Effector CD4-positive, alpha-beta T cell (primary cell): ENCODE measurements around the gene UBE4B.
A peak's percentile ranks its signal among the peaks of the same experiment; 100 is the strongest.
"Not testable (repeated sequence)": the region's sequence is repeated elsewhere in the genome, so short reads cannot be mapped to it uniquely, and the experiment has no call there.

ENCODE experiments used
- DNase-seq: peaks from one replicate; pipeline ENCODE4 v3.0.0-alpha.2; 2020
- total RNA-seq: gene quantifications from one replicate; lab custom pipeline; 2026; lab: John Stamatoyannopoulos, UW

Gene UBE4B
- 59.3 reads per million, percentile 72 among the genes with 10 or more reads in this experiment for total RNA-seq

GRCh38 chr1:10032590-10033358 lies at the start of gene UBE4B:
TSS of gene UBE4B (plus strand) at chr1:10032958. CDS start at chr1:10033671, 713 bp downstream.
- peak; percentile 97 for DNase-seq

- DNase-seq = no peak
Observed at GRCh38 chr1:9984253-9984652, 48.5 kb upstream of the UBE4B start.

GRCh38 chr1:9985001-9985400 lies 47.8 kb upstream of the UBE4B start:
- DNase-seq = no peak

GRCh38 chr1:9989773-9990172 lies 43.0 kb upstream of the UBE4B start:
- no peak for DNase-seq

- no peak for DNase-seq
Observed at GRCh38 chr1:9990944-9991343, 41.8 kb upstream of the UBE4B start.

GRCh38 chr1:9992910-9993309 lies 39.8 kb upstream of the UBE4B start:
- no peak for DNase-seq

- DNase-seq = no peak
Observed at GRCh38 chr1:9993561-9994075, 39.1 kb upstream of the UBE4B start.

GRCh38 chr1:9996624-9997582 lies 35.9 kb upstream of the UBE4B start, which contains the start of gene RBP7:
TSS of gene RBP7 (plus strand) at chr1:9997228. CDS start at chr1:9997259, 31 bp downstream.
- no peak for DNase-seq

GRCh38 chr1:10001016-10001665 lies 31.6 kb upstream of the UBE4B start:
- no peak for DNase-seq

GRCh38 chr1:10005248-10005647 lies 27.5 kb upstream of the UBE4B start:
- DNase-seq = not testable (repeated sequence)

GRCh38 chr1:10007169-10007568 lies 25.6 kb upstream of the UBE4B start:
- no peak for DNase-seq

- DNase-seq = no peak
Observed at GRCh38 chr1:10014016-10014415, 18.7 kb upstream of the UBE4B start.

GRCh38 chr1:10019561-10019960 lies 13.2 kb upstream of the UBE4B start:
- DNase-seq = no peak

- DNase-seq = no peak
Observed at GRCh38 chr1:10020086-10020485, 12.7 kb upstream of the UBE4B start.

GRCh38 chr1:10020678-10021077 lies 12.1 kb upstream of the UBE4B start:
- not testable (repeated sequence) for DNase-seq

- DNase-seq = not testable (repeated sequence)
Observed at GRCh38 chr1:10021992-10022391, 10.8 kb upstream of the UBE4B start.

- DNase-seq = no peak
Observed at GRCh38 chr1:10022656-10023055, 10.1 kb upstream of the UBE4B start.

- no peak for DNase-seq
Observed at GRCh38 chr1:10025354-10025753, 7.4 kb upstream of the UBE4B start.

GRCh38 chr1:10027027-10027426 lies 5.7 kb upstream of the UBE4B start:
- DNase-seq = no peak

- DNase-seq = not testable (repeated sequence)
Observed at GRCh38 chr1:10028956-10029500, 3.7 kb upstream of the UBE4B start.

- no peak for DNase-seq
Observed at GRCh38 chr1:10031461-10031860, 1.3 kb upstream of the UBE4B start.

- DNase-seq = no peak
Observed at GRCh38 chr1:10033359-10033845, 644 bp downstream of the UBE4B start.
